GM20000 (cell line): ENCODE data around the gene GCLC.
"Not testable (repeated sequence)": the region's sequence is repeated elsewhere in the genome, so short reads cannot be mapped to it uniquely, and the experiment has no call there.

Experiments used
- DNase-seq: peaks from one replicate; pipeline ENCODE4 v3.0.0; 2012; ENCODE audit warnings: low spot score
- TF ChIP-seq, protein P1 (sequence below): IDR thresholded peaks from 2 replicates; pipeline ENCODE4 v1.5.1; 2012; ENCODE audit warnings: mild to moderate bottlenecking, control low read depth; ENCODE audit errors: extremely low read depth, missing control alignments

Gene GCLC

DNA sequence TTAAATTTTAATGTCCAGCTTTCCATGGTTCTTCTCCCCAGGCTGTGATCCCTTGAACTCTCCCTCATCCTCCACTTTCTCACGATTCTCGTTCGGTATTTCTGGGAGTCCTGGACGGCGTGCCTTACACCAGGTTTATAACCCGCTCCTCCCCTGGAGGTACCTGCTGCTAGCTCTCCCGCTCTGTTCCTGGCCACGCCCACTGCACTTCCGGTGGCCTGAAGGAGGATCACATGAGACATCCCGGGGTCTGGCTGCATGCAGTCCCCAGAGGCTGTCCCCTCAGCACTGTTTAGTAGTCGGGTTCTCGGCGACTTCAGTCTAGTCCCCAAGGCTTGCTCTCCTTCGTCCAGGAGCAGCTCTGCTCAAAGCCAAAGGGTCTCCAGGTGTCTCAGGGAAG is 28.4 kb upstream of the GCLC start:
- DNase-seq = no peak
- TF ChIP-seq, protein P1, sequence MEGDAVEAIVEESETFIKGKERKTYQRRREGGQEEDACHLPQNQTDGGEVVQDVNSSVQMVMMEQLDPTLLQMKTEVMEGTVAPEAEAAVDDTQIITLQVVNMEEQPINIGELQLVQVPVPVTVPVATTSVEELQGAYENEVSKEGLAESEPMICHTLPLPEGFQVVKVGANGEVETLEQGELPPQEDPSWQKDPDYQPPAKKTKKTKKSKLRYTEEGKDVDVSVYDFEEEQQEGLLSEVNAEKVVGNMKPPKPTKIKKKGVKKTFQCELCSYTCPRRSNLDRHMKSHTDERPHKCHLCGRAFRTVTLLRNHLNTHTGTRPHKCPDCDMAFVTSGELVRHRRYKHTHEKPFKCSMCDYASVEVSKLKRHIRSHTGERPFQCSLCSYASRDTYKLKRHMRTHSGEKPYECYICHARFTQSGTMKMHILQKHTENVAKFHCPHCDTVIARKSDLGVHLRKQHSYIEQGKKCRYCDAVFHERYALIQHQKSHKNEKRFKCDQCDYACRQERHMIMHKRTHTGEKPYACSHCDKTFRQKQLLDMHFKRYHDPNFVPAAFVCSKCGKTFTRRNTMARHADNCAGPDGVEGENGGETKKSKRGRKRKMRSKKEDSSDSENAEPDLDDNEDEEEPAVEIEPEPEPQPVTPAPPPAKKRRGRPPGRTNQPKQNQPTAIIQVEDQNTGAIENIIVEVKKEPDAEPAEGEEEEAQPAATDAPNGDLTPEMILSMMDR = no peak

DNA sequence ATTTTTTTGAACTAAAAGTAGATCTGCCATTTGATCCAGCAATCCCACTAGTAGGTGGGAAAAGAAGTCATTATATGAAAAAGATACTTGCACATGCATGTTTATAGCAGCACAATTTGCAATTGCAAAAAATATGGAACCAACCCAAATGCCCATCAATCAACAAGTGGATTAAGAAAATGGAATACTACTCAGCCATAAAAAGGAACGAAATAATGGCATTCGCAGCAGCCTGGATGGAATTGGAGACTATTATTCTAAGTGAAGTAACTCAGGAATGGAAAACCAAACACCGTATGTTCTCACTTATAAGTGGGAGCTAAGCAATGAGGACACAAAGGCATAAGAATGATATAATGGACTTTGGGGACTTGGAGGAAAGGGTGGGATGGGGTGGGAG is 27.5 kb upstream of the GCLC start:
- not testable (repeated sequence) for DNase-seq

DNA sequence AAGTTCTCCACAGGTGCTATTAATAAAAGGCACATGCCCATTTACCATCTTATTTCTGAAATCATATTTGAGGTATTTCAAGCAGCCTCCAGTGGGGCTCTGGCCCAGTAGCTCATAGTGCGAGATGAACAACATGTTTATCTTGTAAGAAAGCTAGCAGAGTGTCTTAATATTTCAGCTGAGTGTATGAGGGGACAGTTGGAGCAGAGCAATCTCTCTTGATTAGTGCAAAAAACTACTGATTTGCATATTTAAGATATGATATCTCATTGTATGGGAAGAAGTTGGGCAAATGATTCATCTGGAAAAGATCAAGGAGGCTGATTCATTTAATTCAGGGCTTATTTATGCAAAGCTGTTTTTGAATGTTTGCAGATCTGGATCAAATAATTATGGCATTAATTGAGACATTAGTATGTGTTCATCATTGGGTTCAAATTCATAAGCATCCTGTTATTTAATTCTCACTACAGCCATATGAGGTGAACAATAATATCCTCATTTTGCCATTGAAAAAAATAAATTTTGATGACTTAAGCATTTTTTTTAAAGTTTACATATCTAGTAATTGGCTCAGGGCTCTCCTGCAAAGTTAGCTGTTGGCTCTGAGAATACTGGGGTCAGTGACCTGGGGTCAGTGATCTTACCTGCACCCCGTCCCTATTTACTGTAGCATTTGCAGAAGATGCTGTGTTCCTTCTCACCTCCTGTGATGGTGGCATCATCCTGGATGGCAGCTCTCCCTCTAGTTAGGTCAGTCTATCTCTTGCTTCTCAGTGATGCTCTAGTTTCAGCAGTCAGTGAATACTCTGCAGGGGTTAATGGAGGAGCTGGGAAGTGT is 24.1 kb upstream of the GCLC start:
- DNase-seq = no peak
- TF ChIP-seq, protein P1 = no peak

DNA sequence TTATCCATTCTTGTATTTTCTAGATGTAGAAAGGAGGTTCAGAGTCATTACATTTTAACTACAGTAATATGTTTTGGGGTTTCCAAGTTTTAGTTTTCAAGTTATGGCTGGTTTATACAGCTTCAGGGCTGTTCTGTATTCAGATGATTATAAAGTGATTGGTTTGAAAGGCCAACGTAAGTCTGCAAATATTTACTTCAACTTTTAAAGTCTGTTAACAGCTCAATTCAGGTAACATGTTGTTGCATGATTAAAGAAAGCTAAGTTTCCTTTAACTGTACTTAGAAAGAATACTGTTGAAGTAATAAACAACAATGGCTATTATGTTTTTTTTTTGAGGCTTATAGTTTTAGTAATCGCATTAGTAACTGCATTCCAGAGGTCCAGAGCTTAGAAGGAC is 22.8 kb upstream of the GCLC start:
- DNase-seq = no peak
- TF ChIP-seq, protein P1 = no peak

DNA sequence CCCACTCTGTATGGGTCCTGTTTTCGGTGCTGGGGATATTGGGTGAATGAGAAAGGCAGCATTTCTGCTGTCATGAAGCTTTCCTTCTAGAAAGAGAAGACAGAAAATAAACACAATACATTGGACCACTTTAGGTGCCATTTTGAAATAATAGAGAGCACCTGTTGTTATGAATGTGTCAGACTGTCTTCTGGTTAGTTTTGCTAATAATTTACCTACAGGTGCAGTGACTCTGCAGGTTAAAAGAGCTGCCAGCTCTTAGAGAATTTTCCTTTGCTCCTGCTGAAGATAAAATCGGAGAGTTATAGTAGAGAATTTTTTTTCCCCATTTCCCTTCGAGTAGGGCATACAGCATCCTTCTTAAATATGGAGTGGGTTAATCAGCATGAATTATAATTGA is 21.9 kb upstream of the GCLC start:
- no peak for DNase-seq
- TF ChIP-seq, protein P1 = no peak

DNA sequence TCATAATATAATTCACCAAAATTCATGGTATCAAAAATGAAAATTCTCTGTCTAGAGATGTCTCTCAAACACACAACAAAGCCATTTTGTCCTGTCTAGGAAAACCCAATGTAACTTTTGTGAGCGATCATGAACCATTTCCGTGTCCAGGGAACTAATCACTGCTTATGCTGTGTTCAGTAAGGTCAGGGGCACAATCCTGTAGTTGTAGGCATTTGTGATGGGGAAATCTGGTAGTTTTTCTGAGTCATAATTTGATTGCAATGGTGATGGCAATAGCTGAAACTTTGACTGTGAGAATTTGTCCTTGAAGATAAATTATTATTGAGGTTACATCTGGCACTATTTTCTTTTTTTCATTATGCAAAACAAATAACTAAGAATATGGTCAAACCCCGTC is 21.0 kb upstream of the GCLC start:
- DNase-seq = no peak

DNA sequence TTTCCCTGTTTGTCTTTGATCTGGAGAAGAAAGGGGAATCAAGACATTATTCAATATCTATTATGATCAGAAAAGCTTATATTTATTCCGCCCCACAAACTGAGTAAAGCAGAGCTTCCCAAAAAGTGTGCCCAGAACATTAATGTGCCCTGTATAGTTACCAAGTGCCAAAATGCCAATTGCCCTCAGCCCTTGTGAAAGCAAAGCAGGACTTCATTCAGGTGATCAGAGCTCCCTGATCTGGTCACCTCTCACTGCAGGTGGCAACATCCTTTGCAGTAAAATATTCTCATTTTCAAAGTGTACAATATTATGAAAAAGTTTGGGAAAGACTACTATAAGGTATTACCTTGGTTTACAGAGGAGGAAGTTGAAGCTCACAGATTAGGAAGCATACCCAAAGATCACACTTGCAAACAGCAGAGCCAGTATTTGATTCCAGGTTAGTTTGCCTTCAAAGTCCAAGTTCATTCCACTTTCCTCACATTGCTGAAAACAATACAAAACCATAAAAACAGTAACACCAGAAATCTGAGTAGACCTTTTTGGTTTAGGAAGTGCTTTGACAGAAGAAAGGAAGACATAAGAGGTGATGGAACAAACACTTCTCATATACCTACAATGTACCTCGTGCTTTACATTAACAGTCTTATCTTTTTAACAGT is 19.6 kb upstream of the GCLC start:
- no peak for DNase-seq
- TF ChIP-seq, protein P1 = no peak

More for the DNA sequence above, 21.0 kb upstream of the GCLC start:
- TF ChIP-seq, protein P1 = no peak
